ENCODE results near the gene TALDO1. TPM values are rescaled to one million over a fixed set of nuclear protein-coding genes. Genes with fewer than 3 reads are reported as not detected.
A peak's percentile ranks its signal among the peaks of the same experiment; 100 is the strongest.

TALDO1 gene
- total RNA-seq, 1 donor from 2014 or later, result 86.7 TPM

DNA sequence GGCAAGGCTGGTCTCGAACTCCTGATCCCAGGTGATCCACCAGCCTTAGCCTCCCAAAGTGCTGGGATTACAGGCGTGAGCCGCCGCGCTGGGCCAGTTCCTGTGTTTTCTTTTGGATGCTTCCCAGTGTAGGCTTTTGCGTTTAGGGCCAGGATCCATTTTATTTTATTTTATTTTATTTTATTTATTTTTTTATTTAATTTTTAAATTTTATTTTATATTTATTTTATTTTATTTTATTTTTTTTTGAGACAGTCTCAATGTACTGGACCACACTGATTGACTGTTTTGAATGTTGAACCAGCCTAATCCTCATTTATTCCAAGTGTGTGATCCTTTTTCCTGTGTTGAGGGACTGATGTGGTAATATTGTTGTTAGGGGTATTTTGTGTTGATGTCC, 32.8 kb upstream of the TALDO1 start:
- no peak for DNase-seq (ENCODE audit: low read depth in 2 of 2)

DNA sequence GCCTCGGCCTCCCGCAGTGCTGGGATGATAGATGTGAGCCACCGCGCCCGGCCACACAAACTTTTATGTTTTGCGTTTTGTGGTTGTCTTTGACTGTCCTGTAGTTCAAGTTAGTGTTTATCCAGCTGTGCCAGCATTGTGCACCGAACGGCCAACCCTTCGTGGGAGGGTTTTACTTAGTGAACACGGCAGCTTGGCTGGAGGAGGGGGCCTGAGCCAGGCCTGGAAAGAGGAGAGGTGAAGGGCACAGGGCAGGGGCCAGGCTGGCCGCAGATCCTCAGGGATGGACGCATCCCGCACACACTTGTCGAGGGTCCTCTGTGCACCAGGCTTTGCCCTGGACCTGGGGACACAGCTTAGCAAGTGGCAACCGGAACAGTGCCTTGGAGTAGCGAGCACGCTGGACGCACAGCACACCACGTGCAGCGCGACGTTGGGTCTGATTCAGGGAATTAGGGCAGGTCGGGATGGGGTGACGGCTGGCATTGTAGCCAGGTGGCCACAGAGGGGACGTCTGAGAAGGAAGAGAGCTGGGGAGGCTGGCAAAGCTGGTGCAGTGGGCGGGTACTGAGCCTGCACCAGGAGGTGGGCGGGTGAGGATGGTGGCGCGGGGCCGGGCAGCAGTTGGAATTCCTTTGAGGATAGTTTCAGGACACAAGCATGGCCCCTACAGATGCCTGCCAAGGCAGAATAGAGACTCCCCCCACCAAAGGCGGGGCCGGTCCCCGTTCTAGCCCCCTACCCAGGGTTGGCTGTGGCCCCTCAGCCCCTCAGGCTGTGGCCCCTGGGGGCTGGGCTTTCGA, 27.8 kb upstream of the TALDO1 start:
- DNase-seq (ENCODE audit: low read depth in 2 of 2), result no peak

DNA sequence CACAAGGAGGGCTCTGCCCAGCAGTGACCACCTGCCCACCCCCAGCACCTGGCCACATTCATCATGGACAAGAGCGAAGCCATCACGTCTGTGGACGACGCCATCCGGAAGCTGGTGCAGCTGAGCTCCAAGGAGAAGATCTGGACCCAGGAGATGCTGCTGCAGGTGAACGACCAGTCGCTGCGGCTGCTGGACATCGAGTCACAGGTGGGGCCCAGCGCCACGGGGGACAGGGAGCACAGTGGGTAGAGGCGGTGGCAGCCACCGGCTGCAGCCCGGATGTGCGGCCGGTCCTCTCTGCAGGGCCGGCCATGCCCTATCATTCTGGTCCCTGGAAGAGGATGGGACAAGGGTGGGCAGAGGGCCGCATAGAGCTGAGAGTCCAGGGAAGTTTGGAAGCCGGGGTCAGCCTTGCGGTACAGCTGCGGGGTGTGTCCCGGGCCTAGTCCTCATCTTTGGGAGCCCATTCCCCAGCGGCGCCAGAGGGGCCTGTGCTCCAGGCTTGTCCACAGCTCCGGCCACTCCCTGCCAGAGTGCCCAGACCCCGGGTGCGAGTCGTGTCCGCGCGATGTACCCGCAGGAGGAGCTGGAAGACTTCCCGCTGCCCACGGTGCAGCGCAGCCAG, 27.1 kb upstream of the TALDO1 start:
- no peak for DNase-seq (ENCODE audit: low read depth in 2 of 2)

GRCh38 chr11:720642-721246, 26.5 kb upstream of the TALDO1 start:
- DNase-seq (ENCODE audit: low read depth in 2 of 2), result no peak

GRCh38 chr11:721247-721740, 26.0 kb upstream of the TALDO1 start:
- no peak for DNase-seq (ENCODE audit: low read depth in 2 of 2)

DNA sequence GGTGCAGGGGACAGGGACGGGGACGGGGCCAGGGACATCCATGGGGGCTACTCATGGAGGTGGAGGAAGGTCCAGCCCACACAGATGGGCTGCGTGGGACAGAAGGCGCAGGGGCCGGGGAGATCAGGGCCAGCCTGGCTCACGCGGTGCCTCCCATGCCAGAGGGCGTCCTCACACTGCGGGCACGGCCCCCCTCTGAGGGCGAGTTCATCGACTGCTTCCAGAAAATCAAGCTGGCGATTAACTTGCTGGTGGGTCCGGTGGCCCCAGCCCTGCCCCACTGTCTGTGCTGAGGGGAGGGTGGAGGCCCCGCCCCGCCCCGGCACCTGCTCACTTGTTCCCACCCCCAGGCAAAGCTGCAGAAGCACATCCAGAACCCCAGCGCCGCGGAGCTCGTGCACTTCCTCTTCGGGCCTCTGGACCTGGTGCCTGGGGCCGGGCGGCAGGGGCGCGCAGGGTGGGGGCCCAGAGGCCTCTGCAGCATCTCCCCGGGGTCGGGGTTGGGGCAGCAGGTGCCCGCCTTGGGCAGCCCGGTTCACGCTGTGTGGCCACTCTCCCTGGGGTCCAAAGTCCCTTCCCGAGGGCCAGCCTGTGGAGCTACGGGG, 25.4 kb upstream of the TALDO1 start:
- no peak for DNase-seq (ENCODE audit: low read depth in 2 of 2)

- no peak for DNase-seq (ENCODE audit: low read depth in 2 of 2)
These were observed 24.9 kb upstream of the TALDO1 start for GRCh38 chr11:722346-722811.

DNA sequence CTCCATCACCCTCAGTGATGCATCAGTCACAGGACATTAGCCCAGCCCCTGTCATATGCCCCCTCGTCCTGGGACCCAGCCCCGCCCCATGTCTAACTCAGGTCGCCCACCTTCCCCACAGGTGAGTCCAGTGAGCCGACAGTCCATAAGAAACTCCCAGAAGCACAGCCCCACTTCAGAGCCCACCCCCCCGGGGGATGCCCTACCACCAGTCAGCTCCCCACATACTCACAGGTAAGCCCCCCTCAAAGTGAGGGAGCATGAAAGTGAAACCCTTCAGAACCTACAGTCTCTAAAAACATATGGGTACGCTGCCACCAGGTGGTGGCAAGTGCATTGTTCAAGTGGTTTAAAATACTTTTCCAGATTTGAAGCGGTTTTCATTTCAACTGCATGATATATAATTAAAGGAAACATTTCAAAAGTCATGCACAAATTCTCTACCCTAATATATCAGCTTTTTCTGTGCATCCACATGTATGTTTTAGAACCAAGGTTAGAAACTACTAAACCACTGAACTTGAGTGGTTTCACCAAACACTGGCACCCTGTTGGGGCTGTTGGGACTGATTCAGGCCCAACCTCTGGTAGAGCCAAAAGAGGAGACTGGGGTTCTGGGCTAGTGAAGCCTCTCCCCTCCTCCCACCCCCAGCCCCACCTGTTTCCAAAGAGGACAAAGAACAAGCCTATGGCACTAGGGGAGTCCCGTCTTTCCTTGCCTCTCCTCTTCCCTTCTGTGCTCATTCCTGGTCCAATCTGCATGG, 24.0 kb upstream of the TALDO1 start:
- peak; percentile 67 to 78 for DNase-seq (ENCODE audit: low read depth in 2 of 2)

DNA sequence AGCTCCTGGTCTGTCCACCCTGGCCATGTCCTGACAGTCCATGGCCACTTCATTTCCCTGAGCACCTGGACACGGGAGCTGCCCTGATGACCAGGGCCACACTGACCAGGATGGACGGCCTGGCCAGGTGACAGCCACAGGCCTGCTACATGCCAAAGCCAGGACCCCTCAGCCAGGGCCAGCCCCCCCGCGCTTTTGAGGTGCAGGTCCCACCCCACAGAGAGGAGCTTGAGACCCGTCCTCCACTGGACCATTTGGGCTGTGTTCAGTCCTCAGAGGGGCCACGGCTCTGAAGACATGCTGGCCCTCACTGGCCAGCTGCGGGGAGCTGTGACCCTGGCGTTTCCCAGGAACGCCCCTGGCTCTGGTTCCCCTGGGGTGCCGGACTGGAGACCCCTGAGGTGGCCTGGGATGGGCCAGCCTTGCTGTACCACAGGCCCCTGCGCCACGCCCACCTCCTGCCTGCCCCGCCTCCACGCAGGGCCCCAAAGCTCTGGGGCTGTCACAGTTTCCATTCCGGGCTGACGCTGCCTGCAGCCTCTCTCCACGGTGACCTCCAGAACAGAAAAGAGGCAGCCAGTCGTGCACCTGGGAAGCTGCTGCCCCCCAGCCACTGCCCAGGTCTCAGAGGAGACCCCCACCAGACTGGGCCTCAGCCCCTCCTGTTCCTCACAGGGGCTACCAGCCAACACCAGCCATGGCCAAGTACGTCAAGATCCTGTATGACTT, 23.1 kb upstream of the TALDO1 start:
- DNase-seq (ENCODE audit: low read depth in 2 of 2), result peak in 1 of 2 donors; percentile 57

DNA sequence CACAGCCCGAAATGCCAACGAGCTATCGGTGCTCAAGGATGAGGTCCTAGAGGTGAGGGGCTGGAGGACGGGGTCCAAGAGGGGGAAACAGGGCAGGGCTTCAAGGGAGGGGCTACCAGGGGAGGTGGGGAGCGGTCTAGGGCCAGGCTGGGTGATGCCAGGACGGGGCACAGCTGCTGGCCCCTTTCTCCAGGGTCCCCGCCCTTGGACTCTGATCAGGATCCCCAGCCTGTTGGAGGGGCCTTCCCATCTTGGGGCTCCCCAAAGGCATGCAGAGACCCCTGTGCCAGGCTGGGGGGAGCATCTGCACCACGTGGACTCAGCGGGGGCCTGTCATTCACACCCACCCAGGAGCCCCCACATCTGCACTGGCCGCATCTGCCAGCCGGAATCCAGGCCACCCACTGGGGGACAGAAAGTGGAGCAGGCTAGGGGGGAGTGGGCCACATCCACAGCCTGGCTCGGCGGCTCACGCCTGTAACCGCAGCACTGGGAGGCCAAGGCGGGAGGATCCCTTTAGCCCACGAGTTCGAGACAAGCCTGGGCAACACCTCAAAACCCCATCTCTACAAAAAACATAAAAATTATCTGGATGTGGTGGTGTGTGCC, 22.4 kb upstream of the TALDO1 start:
- DNase-seq (ENCODE audit: low read depth in 2 of 2), result no peak

GRCh38 chr11:725624-726202, 21.6 kb upstream of the TALDO1 start:
- DNase-seq (ENCODE audit: low read depth in 2 of 2), result no peak

DNA sequence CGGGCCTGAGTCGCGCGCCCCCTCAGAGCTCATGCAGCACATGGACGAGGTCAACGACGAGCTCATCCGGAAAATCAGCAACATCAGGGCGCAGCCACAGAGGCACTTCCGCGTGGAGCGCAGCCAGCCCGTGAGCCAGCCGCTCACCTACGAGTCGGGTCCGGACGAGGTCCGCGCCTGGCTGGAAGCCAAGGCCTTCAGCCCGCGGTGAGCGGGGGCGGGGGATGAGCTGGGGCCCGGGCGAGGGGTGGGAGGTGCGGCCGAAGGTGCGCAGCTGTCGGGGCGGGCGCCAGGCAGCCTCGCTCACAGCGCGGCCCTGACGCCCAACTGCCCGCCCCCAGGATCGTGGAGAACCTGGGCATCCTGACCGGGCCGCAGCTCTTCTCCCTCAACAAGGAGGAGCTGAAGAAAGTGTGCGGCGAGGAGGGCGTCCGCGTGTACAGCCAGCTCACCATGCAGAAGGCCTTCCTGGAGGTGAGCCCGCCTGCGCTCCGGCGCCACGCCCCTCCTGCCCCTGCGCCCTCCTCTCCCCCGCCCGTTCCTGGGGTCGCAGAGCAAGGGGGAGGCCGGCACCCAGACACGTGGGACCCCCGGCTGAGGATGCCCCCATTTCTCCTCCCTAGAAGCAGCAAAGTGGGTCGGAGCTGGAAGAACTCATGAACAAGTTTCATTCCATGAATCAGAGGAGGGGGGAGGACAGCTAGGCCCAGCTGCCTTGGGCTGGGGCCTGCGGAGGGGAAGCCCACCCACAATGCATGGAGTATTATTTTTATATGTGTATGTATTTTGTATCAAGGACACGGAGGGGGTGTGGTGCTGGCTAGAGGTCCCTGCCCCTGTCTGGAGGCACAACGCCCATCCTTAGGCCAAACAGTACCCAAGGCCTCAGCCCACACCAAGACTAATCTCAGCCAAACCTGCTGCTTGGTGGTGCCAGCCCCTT, 20.7 kb upstream of the TALDO1 start:
- peak in 1 of 2 donors; percentile 79 for DNase-seq (ENCODE audit: low read depth in 2 of 2)

DNA sequence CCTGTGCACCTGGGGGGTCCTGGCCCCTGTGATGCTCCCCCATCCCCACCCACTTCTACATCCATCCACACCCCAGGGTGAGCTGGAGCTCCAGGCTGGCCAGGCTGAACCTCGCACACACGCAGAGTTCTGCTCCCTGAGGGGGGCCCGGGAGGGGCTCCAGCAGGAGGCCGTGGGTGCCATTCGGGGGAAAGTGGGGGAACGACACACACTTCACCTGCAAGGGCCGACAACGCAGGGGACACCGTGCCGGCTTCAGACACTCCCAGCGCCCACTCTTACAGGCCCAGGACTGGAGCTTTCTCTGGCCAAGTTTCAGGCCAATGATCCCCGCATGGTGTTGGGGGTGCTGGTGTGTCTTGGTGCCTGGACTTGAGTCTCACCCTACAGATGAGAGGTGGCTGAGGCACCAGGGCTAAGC, 20.0 kb upstream of the TALDO1 start:
- no peak for DNase-seq (ENCODE audit: low read depth in 2 of 2)

- peak; percentile 50 to 72 for DNase-seq (ENCODE audit: low read depth in 2 of 2)
These were observed 19.2 kb upstream of the TALDO1 start for GRCh38 chr11:727859-728748.

DNA sequence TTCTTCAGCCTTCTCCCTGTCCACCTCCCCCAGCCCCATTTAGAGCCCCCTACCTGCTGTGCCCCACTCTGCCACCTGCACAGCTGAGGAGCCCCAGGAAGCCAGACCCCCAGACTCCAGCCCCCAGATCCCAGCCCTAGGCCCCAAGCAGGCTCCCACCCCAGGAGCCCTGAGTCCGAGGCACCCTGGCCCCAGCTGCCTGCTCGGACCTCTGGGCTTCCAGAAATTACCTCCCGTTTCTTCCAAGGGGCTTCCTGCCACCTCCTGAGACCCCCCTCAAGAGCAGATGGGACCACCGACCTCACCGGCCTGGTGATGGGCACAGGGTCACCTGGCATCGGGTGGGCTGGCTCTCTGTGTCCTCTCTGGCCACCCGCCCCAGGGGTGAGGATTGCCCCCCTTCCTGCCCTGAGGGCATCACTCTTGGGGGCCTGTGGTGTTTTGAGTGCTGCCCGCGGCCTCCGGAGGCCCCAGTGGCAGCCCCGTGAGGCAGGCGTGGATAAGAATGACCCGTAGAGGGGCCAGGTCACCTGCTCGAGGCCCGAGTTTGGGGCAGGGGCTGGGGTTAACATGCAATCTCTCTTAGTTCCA, 18.3 kb upstream of the TALDO1 start:
- DNase-seq (ENCODE audit: low read depth in 2 of 2), result no peak

GRCh38 chr11:729492-730074, 17.7 kb upstream of the TALDO1 start:
- DNase-seq (ENCODE audit: low read depth in 2 of 2), result no peak

- no peak for DNase-seq (ENCODE audit: low read depth in 2 of 2)
These were observed 14.2 kb upstream of the TALDO1 start for GRCh38 chr11:733072-733471.
